Measurements from ENCODE around the gene PPM1F.

The PPM1F gene

DNA sequence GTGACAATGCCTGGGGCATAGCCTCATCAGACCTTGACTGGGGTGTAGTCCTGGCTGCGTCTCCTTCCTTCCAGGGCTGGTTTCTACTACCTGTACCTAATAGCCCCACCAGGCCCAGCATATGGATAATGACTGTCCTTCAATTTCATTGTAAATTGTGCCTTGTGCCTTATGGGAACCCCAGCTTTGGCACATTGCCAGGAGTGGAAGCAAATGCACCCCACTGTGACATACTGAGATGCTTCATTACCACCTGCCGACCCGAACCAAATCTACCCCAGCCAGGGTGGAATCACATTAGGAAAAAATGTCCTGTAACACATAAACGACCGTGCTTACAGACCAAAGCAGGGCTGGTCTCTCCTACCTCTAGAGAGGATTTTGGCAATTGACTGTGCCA lies 22.6 kb upstream of the PPM1F start:
- DNase-seq (ENCODE audit: low spot score), result no peak

DNA sequence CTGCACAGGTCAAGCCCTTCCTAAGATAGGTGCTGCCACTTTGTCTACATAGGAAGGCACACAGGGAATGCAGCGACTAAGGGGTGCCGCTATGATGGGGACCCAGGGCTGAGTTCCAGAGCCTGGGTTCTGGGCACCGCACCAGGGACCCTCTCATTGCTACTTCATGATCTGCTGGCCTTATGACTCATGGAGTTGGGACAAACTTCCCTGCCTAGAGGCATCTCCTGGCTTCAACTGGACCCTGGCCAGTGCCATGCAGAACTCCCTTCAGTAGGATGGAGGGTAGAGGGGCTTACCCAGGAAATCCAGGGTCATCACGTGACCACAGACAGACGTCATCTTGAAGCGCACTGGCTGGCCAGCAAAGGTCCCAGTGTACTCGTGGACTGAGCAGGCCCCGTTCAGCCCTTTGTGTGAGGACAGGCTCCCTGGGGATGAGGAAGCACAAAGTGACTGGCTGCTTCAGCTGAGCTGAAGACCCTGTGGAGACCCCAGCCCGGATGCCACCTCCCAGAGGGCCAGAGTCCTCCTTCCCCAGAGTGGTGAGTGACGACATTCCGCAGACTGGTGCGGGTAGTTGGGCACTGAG lies 21.5 kb upstream of the PPM1F start:
- no peak for DNase-seq (ENCODE audit: low spot score)

DNA sequence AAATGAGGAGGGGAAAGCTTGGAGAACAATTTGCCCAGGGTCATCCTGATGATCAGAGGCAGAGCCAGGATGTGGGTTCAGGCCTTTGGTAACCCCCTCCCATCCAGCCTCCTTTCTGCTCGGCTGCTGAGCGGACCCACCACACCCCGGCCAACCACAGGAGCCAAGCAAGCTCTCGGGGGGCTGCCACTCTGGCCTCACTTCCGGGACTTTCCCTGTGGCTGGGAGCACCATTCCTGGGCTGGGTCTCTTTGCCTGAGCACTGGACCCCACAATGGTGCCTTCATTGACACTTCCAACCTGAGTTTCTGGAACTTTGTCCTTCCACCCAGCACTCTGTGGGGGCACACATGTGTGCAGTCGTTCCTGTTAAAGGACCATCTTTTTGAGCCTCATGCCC lies 20.2 kb upstream of the PPM1F start:
- DNase-seq (ENCODE audit: low spot score), result no peak

DNA sequence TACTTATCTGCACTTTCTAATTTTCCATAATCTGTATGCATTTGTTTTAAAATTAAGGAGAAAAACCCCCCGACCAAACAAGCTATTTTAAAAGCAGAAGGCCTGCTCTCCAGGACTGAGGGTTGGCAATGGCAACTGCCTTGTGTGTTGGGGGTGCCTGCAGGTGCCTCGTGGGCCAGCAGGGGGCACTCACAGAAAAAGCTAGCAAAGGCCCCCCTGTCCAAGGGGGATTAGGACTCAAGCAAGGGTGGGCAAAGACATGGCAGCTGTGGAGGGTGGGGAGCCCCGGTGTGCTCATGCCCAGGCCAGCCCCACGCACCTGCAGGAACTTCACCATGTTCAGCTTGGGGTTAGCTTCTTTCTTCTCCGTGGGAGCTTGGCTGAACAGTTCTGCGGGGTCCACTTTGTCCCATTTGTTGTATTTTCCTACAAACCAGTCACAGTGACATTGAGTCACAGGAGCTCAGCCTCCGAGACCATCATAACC lies 19.7 kb upstream of the PPM1F start:
- peak; percentile 73 for DNase-seq (ENCODE audit: low spot score)

DNA sequence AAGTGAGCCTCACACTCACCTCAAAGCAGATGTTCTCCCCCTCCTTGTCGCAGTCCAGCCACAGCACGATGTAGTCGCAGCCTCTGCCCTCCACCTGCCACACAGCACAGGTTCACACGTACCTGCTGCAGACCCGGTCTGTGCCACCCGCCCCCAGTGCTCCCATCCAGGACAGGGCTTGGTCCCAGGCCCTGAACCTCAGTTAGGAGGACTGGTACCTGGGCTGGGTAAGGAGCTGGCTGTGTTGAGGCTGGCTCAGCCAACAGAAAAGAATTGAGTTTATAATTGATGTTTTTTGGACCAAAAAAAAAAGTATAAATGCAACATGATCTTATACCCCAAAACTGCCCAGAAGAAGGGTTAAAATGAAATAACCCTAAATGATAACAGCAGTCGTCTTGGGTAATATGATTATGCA lies 19.2 kb upstream of the PPM1F start:
- no peak for DNase-seq (ENCODE audit: low spot score)

DNA sequence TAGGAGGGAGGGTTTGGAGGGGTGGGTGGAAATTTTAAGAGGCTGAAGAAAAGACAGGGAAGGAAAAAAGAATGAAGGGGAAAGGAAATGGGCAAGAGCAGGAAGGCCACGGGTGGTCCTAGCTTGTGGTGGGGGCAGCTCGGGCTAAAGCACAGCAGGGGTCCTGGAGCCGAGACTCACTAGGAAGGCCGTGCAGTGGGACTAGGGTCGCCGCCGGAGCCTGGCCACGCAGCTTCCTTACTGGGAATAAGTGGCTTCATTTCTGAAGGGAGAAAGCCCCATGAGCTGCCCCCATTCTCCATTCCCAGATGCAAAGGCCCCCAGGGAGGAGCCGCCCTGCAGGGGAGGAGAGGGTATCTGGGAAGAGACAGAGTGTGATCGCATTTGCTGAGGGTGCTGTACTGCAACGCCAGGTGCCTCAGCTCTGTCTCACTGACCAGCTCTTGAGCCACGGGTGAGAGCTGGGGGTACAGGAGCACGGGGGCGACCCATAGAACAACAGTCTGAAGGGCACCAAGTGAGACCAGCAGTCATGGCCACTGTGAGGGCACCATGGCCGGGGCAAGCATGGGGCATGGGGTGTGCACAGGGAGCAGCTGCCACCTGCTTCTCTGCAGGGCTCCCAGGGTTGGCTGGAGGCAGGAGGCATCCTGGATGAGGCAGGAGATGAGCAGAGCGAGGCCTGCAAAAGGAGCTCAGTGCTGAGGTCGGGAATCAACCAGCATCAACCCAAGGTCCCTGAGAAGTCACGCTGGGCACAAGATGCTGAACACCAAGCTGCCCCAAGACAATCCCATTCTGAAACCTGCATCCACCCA lies 18.4 kb upstream of the PPM1F start:
- no peak for DNase-seq (ENCODE audit: low spot score)

DNA sequence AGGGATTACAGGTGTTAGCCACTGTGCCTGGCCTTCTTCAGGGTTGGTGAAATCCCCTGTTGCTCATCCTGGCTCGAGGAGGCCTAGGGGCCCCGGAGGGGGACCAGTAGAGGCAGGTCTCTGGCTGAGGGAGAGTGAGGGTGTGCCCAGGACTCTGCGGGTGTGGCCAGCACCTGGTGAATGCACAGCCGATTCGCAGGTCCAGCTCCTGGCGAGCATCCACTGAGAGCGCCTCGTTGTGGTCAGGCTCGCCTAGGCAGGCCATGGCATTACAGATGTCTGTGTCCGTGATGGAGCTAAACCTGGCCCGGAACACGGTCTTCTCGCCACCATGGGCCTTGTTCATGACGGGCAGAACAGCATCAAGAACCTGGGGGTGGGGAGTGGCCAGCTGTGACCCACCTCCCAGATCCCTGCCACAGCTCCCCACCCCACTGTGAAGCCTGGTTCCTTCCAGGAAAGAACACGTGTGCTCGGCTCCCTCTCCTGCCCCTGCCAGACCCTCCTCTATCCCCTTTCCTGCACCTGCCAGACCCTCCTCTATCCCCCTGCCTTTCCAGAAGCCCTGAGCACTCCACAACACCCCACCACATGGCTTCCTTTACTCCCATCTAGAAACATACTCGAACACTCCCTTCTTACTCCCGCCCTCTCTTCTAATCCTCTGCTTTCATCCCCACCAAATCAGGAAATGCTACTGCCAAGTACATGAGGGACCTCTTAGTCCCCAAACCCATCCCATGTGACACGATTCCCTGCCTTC lies 17.6 kb upstream of the PPM1F start:
- DNase-seq (ENCODE audit: low spot score), result no peak

DNA sequence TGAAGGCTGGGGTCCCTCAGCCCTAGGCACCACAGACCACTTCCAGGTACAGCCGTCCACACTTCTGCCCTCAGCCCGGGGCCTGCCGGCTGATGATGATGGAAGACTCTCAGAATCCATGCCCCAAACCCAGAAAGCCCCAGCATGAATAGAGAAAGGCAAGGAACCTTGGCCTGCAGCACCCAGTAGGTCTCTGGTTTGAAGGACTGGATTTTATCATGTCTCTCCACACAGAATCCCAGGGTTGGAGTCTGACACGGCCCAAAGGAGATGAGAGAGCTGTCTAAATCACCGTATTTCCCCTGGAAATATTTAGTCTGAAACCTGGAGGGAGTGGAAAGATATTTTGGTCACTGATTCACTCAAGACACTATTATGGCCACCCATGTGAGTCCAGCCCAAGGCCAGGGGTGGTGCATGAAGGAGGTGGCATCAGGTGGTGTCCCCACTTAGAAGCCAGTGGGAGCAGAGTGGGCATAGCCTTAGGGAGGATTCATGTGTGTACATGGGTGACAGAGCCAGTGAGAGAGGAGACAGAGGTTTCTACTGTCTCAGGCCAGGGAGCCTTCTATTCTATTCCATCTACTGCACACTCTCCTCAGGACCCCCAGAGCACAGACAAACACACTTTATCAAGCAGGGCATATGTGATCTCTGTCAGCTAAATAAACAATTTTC lies 15.9 kb upstream of the PPM1F start:
- no peak for DNase-seq (ENCODE audit: low spot score)

DNA sequence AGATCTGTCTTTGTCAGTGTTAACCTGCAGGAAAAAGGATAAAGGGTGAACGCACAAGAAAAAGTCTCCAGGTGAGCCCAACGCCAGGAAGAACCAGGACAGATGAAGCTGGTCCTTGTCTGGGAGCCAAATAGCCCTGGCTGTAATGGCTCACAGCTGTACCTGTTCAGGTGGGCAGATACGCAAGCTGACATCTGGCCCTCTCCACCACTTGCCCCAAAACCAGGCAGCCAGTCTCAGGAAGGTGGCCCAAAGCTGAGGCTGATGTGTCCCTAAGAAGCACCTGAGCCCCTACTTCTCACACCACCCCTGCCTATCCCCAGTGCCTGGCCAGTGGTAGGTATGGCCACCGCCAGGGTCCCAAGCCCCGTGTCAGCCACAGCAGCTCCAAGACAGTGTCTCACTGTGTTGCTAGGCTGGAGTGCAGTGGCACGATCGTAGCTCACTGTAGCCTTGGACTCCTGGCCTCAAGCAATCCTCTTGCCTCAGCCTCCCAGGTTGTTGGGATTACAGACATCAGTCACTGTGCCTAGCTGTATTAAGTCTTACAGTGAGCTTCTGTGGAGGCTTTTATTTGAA lies 15.1 kb upstream of the PPM1F start:
- DNase-seq (ENCODE audit: low spot score), result no peak

DNA sequence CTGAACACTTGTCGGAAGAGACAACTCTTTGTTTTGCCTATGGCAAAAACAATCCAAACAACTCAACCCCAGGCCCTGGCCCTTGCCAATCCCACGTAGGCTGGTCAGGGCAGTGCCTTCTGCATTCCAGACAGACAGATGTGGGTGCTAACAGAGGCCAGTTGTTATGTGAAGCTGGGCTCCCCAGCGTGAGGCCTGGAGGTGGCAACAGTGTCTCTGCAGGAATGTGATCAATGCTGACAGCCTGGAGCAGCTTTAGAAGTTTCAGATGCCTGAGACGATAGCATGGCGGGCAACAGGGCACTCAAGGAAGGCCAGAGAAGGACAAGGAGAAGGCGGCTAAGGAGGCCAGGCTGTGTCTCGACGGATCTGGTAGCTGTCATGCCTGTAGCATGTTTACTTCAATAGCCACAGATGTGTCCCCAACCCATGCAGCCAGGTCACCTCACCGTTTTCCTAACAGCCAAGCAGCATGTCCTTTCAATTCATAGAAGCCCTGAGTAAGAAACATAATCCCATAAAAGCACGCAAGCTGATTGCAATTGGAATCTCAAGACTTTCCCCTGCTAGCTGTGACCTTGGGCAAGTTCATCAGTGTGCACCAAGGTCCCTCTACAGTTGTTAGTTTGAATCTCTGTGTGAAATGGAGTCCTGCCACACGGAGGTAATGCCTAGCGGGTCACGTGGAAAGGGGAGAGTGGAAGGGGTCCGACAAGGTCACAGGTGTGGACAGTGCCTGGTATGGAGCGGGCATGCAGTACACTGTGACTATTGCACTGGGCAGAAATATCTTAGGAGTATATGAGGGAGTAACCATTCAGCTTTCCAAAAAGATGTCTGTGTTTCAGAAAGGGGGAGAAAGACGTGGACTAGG lies 14.2 kb upstream of the PPM1F start:
- no peak for DNase-seq (ENCODE audit: low spot score)

DNA sequence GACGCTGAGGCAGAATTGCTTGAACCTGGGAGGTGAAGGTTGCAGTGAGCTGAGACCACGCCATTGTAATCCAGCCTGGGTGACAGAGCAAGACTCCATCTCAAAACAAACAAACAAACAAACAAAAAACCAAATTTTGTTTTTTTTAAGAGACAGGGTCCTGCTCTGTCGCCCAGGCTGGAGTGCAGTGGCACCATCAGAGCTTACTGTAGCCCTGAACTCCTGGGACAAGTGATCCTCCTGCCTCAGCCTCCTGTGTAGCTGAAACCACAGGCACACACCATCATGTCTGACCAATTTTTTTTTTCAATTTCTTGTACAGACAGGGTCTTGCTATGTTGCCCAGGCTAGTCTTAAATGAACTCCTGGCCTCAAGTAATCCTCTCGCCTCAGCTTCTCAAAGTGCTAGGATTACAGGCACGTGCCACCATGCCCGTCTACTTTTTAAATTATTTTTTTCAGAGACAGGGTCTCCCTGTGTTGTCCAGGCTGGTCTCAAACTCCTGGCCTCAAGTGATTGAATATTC lies 13.2 kb upstream of the PPM1F start:
- DNase-seq (ENCODE audit: low spot score), result no peak

DNA sequence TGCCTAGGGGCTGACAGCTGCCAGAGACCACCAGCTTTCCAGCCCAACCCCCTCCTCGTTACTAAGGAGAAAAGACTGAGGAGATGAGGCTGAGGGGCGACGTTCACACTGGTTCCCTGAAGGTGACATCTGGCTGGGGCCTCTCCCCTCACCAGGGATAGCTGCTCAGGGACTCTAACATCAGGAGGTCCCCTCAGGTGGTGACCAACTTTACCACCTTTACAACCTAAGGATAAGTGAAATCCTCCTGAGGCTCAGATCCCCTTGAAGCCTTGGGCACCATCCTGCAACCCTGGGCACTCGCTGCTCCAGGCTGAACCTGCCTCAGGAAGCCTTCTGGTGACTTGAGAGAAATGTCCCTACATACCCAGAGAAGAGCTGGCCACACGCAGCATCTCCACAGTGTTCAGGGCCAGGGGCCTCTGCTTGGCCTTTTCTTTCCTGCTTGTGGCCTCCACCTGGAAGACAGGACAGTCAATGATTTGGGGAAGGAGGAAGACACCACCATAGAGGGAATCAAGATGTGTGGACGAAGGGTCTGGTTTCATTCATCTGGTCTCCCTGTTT lies 12.4 kb upstream of the PPM1F start:
- DNase-seq (ENCODE audit: low spot score), result no peak

DNA sequence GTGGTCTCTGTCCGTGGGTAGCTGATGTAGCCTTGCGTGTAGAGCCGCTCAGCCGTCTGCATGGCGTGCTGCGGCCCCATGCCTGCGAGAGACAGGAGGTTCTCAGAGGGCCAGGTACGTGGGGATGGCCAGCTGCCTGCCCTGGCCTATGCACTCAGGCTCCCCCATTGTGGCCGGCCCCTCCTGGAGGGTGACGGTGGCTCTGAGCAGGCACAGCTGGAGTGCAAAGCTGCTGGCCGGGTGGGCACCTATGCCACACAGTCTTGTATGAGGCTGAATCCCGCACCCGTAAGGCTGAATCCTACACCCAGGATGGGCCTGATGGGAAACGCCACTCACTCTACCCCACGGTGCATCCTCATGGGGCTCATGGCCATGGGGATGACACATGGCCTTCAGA lies 11.6 kb upstream of the PPM1F start:
- DNase-seq (ENCODE audit: low spot score), result no peak

DNA sequence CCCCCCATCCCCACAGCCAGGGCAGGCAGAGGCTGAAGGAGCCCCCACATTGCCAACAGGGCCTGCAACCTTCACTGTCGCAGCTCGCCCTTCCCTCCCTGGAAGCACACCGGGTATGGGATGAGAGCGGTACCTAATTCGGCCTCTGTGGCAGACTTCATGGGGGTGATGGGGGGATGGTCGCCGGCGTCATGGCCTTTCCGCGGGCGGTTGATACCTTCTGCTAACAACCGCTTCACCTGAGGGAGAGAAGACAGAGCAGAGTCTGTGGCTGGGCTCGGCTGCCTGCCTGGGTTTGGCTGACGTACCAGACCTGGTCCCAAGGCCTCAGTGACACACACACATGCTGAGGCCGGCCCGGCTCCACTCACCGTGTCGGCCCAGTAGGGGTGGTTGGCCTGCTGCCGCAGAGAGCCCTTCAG lies 11.2 kb upstream of the PPM1F start:
- no peak for DNase-seq (ENCODE audit: low spot score)

DNA sequence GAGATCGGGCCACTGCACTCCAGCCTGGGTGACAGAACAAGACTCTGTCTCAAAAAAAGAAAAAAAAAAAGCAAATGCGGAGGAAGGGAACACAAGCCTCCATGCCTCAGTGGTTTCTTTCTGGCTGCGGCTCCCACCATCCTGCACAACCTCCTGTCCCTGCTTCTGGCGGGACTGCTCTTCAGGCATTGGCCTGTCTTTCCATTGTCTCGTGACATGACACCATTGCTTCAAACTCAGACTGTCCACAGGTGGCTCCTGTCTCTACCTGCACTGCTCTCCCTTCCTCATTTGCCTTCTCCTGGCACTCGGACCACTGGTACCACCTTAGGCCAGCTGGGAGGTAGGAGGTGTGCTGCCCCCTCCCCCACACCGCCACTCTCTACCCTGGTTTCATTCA lies 10.6 kb upstream of the PPM1F start:
- DNase-seq (ENCODE audit: low spot score), result no peak

DNA sequence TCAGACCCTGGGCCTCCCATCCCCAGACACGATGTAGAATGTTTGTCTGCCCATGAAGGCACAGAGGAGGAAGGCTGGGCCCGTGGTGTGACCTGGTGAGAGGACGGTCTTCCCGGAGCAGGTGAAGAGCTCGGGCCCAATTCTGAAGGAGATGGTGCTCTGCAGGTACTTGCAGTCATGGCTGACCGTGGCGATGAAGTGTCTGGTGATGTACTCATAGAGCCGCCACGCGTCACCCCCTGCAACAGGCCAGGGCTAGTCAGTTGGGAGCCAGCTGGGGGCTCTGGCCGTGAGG lies 10.0 kb upstream of the PPM1F start:
- DNase-seq (ENCODE audit: low spot score), result no peak

DNA sequence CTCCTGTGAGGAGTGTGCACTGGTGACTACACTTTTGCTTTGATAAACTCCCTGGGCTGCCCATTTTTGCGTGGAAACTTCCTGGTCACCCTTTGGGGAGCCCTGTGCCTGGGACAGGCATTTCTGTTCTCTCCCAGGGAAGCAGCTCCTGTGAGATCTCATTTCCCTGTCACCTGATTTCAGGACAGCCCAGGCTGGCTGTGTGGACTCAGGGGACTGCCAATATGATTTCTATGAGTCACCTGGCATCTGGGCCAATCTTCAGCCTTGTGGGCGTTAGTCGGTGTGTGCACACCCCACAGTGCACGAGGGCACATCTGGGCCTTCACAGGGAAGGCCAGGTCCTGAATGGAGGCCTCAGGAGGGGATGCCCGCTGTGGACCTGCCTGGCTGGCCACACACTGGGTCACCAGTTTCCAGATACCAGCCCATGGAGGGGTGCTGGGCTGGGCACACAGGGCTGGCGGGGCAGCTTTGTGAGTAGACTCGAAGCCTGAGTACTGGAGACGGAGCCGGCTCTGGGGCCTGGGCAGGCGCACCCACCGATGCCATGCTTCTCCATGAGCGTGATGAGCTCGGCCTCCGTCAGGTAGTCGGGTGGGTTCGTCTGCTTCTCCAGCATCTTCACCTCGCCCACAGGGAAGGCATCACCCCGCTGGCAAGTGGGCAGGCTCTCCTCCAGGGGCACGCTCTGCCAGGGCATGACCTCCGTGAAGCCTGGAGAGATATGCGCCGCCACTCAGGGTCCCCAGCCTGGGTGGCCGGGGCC lies 9.4 kb upstream of the PPM1F start:
- DNase-seq (ENCODE audit: low spot score), result no peak

DNA sequence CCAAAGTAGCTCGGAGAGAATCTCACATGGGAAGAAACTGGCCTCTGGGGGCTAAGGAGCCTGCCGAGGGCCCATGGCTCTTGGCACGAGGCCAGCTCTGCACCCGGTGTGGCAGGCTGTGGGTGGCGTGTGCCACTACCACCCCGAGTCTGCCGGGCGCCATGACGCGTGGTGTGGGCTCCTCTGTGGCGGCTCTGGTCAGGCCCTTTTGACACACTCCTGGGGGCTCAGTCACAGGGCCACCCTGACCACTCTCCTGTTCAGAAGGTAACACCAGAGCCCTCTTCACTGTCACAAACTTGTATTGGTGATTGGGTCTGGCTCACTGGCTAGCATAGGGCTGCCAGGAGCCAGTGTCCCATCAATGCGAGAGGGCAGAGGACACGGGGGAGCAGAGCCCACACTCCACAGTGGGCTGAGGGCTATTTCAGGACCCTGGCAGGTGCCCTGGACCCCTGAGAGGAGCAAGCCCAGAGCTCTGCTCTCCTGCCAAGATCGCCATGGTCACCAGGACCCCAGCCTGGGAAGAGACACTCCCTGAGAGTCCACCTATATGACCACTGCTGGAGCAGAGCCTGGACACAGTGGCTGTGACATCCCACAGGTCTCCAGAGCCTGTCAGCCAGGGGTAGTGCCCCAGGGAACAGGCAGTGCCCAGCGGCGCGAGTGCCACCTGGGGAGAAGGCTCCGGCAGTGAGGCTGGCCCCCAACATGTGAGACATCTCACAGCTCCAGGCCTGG lies 8.6 kb upstream of the PPM1F start:
- DNase-seq (ENCODE audit: low spot score), result no peak
